ENCODE data around the gene PATJ. TPM values are rescaled to one million over a fixed set of nuclear protein-coding genes. Genes with fewer than 3 reads are reported as not detected.

PATJ gene
- total RNA-seq, 1 experiment from 2014 or later = 47.3 TPM

DNA sequence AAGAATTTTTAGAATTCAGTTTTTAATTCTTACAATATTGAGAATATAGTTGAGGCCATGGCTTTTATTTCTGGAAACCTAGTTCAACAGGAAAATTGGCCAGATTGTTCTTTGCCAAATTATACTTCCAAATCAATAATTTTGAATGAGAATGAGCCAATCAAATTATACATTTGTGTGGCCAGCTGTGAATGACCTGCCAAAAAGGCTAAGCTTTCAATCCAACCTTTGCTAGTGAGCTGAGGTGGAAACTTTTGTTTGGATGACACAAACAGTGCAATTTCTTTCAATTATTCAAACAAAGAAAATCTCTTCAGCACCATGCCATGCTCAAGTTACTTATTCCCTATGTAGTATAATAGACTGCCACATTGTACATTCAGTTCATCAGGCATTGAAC is 167.8 kb downstream of the PATJ start:
- no peak overlapping the region for H3K14ac ChIP-seq (ENCODE audit: insufficient read depth, low read length)
- DNase-seq = no peak
- H2BK5ac ChIP-seq (ENCODE audit: insufficient read length, low read length) = no peak overlapping the region
- H3K27me3 Mint-ChIP-seq (ENCODE audit: low read depth) = no peaks in the 10 kb centered on the region
- H3K4me1 ChIP-seq (ENCODE audit: insufficient read depth, low read length) = peaks cover 7% of the 10 kb centered on the region; the same call in 1 of the 2 replicates
- no peaks in the 10 kb centered on the region for H3K9me3 Mint-ChIP-seq
- no peak overlapping the region; a peak in 1 of 7 replicates for H3K27ac Mint-ChIP-seq
- H3K18ac ChIP-seq (ENCODE audit: insufficient read length, low read depth, low read length) = no peak overlapping the region
- no peak overlapping the region for H4K5ac ChIP-seq (ENCODE audit: insufficient read length, low read depth, low read length)
- H2BK120ac ChIP-seq (ENCODE audit: low read depth, low read length, poor library complexity, severe bottlenecking) = no peak overlapping the region
- no peak overlapping the region for H3K56ac ChIP-seq (ENCODE audit: insufficient read length, low read depth, low read length)
- TF ChIP-seq, protein P1, sequence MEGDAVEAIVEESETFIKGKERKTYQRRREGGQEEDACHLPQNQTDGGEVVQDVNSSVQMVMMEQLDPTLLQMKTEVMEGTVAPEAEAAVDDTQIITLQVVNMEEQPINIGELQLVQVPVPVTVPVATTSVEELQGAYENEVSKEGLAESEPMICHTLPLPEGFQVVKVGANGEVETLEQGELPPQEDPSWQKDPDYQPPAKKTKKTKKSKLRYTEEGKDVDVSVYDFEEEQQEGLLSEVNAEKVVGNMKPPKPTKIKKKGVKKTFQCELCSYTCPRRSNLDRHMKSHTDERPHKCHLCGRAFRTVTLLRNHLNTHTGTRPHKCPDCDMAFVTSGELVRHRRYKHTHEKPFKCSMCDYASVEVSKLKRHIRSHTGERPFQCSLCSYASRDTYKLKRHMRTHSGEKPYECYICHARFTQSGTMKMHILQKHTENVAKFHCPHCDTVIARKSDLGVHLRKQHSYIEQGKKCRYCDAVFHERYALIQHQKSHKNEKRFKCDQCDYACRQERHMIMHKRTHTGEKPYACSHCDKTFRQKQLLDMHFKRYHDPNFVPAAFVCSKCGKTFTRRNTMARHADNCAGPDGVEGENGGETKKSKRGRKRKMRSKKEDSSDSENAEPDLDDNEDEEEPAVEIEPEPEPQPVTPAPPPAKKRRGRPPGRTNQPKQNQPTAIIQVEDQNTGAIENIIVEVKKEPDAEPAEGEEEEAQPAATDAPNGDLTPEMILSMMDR (conservative IDR thresholded peaks at IDR 0.05) = no peak
- H2AK5ac ChIP-seq (ENCODE audit: insufficient read length, low read length) = no peak overlapping the region
- no peak overlapping the region for H3K4me2 ChIP-seq (ENCODE audit: insufficient read depth, insufficient read length, low read length)
- no peak overlapping the region for H4K91ac ChIP-seq (ENCODE audit: insufficient read length, low read depth, low read length)
- H2AFZ ChIP-seq (ENCODE audit: low read length) = no peak overlapping the region
- no peak overlapping the region for H3K23ac ChIP-seq (ENCODE audit: insufficient read length, low read depth, low read length)
- no peak overlapping the region for H3T11ph ChIP-seq (ENCODE audit: low read length)
- no peaks in the 10 kb centered on the region for H3K27me3 ChIP-seq (ENCODE audit: insufficient read depth, low read length)
- no peak overlapping the region for H3K4me3 Mint-ChIP-seq
- no peak overlapping the region for H2BK20ac ChIP-seq (ENCODE audit: low read depth, low read length, poor library complexity, severe bottlenecking)
- peaks cover 32 to 33% of the 10 kb centered on the region in 2 experiments for H3K4me1 Mint-ChIP-seq
- no peak overlapping the region for H3K9ac ChIP-seq (ENCODE audit: extremely low read depth, insufficient read length, low read length)
- no peak overlapping the region for H4K8ac ChIP-seq (replicated peaks; ENCODE audit: insufficient read length, low read depth, low read length)
- H3K79me1 ChIP-seq (ENCODE audit: insufficient read depth, low read depth, low read length, poor library complexity, severe bottlenecking) = no peaks in the 10 kb centered on the region
- H2BK15ac ChIP-seq (ENCODE audit: low read depth, low read length) = no peak overlapping the region
- peaks cover 5 to 40% (median 21%) of the 10 kb centered on the region in 3 experiments; a peak in 6 of 7 replicates for H3K36me3 Mint-ChIP-seq (ENCODE audit: insufficient read depth in 1 of 3, low read depth in 3 of 3)
- no peaks in the 10 kb centered on the region for H3K79me2 ChIP-seq (ENCODE audit: insufficient read depth, low read length)
- H3K9me3 ChIP-seq (ENCODE audit: control insufficient read depth, low read depth, low read length) = no peaks in the 10 kb centered on the region
- H4K20me1 ChIP-seq (ENCODE audit: control insufficient read depth, insufficient read depth, insufficient read length) = no peaks in the 10 kb centered on the region
- no peak overlapping the region for H2BK12ac ChIP-seq (ENCODE audit: insufficient read length, low read depth, low read length)
- no peak overlapping the region for H3K27ac ChIP-seq (ENCODE audit: insufficient read length, low read depth, low read length)
- H3K23me2 ChIP-seq (ENCODE audit: insufficient read length, low read depth, low read length, poor library complexity, severe bottlenecking) = no peaks in the 10 kb centered on the region
- no peak overlapping the region for H3K4ac ChIP-seq (ENCODE audit: low read depth, low read length)

Data from H9 (cell line).